Measurements from ENCODE around the gene IRF9.

The IRF9 gene

GRCh38 chr14:24150061-24150460, 11.0 kb upstream of the IRF9 start:
- H3K79me2 ChIP-seq (ENCODE audit: low read length) = peaks cover 33% of the 10 kb centered on the region
- H3F3A ChIP-seq (ENCODE audit: insufficient read depth, low read length) = peaks cover 5% of the 10 kb centered on the region; the same call in 1 of the 2 replicates

GRCh38 chr14:24150567-24150966, 10.5 kb upstream of the IRF9 start:
- Histone ChIP-seq H3K4me3 (ENCODE audit: low read length) (no peak overlapping the region), H3K9me3 (replicated peaks; ENCODE audit: insufficient read depth, low read length) (no peaks in the 10 kb centered on the region), H3K36me3 (replicated peaks; ENCODE audit: insufficient read depth, low read length) (no peaks in the 10 kb centered on the region), H3K9me2 (replicated peaks; ENCODE audit: insufficient read depth, low read length) (no peaks in the 10 kb centered on the region), H3F3A (ENCODE audit: insufficient read depth, low read length) (peaks cover 5% of the 10 kb centered on the region; the same call in 1 of the 2 replicates), H3K27me3 (replicated peaks; ENCODE audit: insufficient read depth, low read length) (no peaks in the 10 kb centered on the region), H3K27ac (ENCODE audit: low read length) (no peak overlapping the region), H2AFZ (ENCODE audit: low read length) (no peak overlapping the region), H4K20me1 (ENCODE audit: insufficient read depth, low read length) (no peaks in the 10 kb centered on the region), H3K4me1 (ENCODE audit: low read length) (peaks cover 8% of the 10 kb centered on the region), H3K9ac (ENCODE audit: low read length) (no peak overlapping the region), H3K4me2 (ENCODE audit: low read depth, low read length) (no peak overlapping the region), H3K79me2 (ENCODE audit: low read length) (peaks cover 28% of the 10 kb centered on the region)
- TF ChIP-seq EZH2phosphoT487 (IDR thresholded peaks at IDR 0.05; ENCODE audit: low read length) (no peak), CTCF (IDR thresholded peaks at IDR 0.05; ENCODE audit: low read length) (no peak), EZH2 (optimal IDR thresholded peaks at IDR 0.05; ENCODE audit: low read depth, low read length) (no peak)
- DNase-seq = no peak

More at GRCh38 chr14:24150061-24150460, 11.0 kb upstream of the IRF9 start:
- Histone ChIP-seq H3K9me3 (replicated peaks; ENCODE audit: insufficient read depth, low read length) (no peaks in the 10 kb centered on the region), H3K27me3 (replicated peaks; ENCODE audit: insufficient read depth, low read length) (no peaks in the 10 kb centered on the region), H3K4me3 (ENCODE audit: low read length) (no peak overlapping the region), H3K4me2 (ENCODE audit: low read depth, low read length) (no peak overlapping the region), H3K9ac (ENCODE audit: low read length) (no peak overlapping the region), H3K4me1 (ENCODE audit: low read length) (peaks cover 11% of the 10 kb centered on the region), H3K36me3 (replicated peaks; ENCODE audit: insufficient read depth, low read length) (no peaks in the 10 kb centered on the region), H2AFZ (ENCODE audit: low read length) (no peak overlapping the region), H3K9me2 (replicated peaks; ENCODE audit: insufficient read depth, low read length) (no peaks in the 10 kb centered on the region), H4K20me1 (ENCODE audit: insufficient read depth, low read length) (no peaks in the 10 kb centered on the region), H3K27ac (ENCODE audit: low read length) (no peak overlapping the region)
- TF ChIP-seq EZH2 (optimal IDR thresholded peaks at IDR 0.05; ENCODE audit: low read depth, low read length) (no peak), CTCF (IDR thresholded peaks at IDR 0.05; ENCODE audit: low read length) (no peak), EZH2phosphoT487 (IDR thresholded peaks at IDR 0.05; ENCODE audit: low read length) (no peak)
- no peak for DNase-seq

- no peak overlapping the region for H2AFZ ChIP-seq (ENCODE audit: low read length)
- H3K27ac ChIP-seq (ENCODE audit: low read length) = no peak overlapping the region
- H3K4me3 ChIP-seq (ENCODE audit: low read length) = no peak overlapping the region
- H3K79me2 ChIP-seq (ENCODE audit: low read length) = peaks cover 24% of the 10 kb centered on the region
- peaks cover 5% of the 10 kb centered on the region; the same call in 1 of the 2 replicates for H3F3A ChIP-seq (ENCODE audit: insufficient read depth, low read length)
- H3K9ac ChIP-seq (ENCODE audit: low read length) = no peak overlapping the region
- no peaks in the 10 kb centered on the region for H3K27me3 ChIP-seq (replicated peaks; ENCODE audit: insufficient read depth, low read length)
- no peaks in the 10 kb centered on the region for H3K9me3 ChIP-seq (replicated peaks; ENCODE audit: insufficient read depth, low read length)
- peaks cover 7% of the 10 kb centered on the region for H3K4me1 ChIP-seq (ENCODE audit: low read length)
- no peak overlapping the region for H3K4me2 ChIP-seq (ENCODE audit: low read depth, low read length)
- no peak for DNase-seq
- no peak for TF ChIP-seq EZH2 (optimal IDR thresholded peaks at IDR 0.05; ENCODE audit: low read depth, low read length)
- no peak for TF ChIP-seq CTCF (IDR thresholded peaks at IDR 0.05; ENCODE audit: low read length)
- TF ChIP-seq EZH2phosphoT487 (IDR thresholded peaks at IDR 0.05; ENCODE audit: low read length) = no peak
- H3K9me2 ChIP-seq (replicated peaks; ENCODE audit: insufficient read depth, low read length) = no peaks in the 10 kb centered on the region
- H3K36me3 ChIP-seq (replicated peaks; ENCODE audit: insufficient read depth, low read length) = no peaks in the 10 kb centered on the region
- H4K20me1 ChIP-seq (ENCODE audit: insufficient read depth, low read length) = no peaks in the 10 kb centered on the region
These were observed 10.1 kb upstream of the IRF9 start for GRCh38 chr14:24150993-24151392.
